Measurements from ENCODE around the gene TMEM191C. TPM values are rescaled to one million over a fixed set of nuclear protein-coding genes. Genes with fewer than 3 reads are reported as not detected.
"Not testable (repeated sequence)": the region's sequence is repeated elsewhere in the genome, so short reads cannot be mapped to it uniquely, and the experiment has no call there.

TMEM191C gene
- total and polyA plus RNA-seq, 2 of the 4 experiments (the other 2 are of a cell fraction), result 0.36 to 0.75 TPM

- TF ChIP-seq BHLHE40 (IDR thresholded peaks at IDR 0.05; ENCODE audit: low read depth, low read length) (no peak), CHD1 (IDR thresholded peaks at IDR 0.05; ENCODE audit: low read depth, low read length) (no peak)
These were observed 15.4 kb upstream of the TMEM191C start (continued) for GRCh38 chr22:21451545-21452520.

GRCh38 chr22:21452666-21453065, 14.5 kb upstream of the TMEM191C start:
- dilution Hi-C loops (cut with HindIII; ENCODE audit: low sequenced_read_pairs, unreplicated experiment); CTCF ChIA-PET: not testable (repeated sequence)
- H3K79me1 ChIP-seq (ENCODE audit: low read depth in 1 of 2, low read length in 2 of 2), result peaks cover 0 to 16% of the 10 kb centered on the region in 2 experiments; a peak in 2 of 4 replicates

GRCh38 chr22:21454998-21455333, 12.2 kb upstream of the TMEM191C start:
- Histone ChIP-seq H3K4me1 (ENCODE audit: control insufficient read depth, insufficient read depth, low read length) (peaks cover 11% of the 10 kb centered on the region), H3K9me1 (ENCODE audit: insufficient read depth, low read length) (peaks cover 22% of the 10 kb centered on the region), H4K20me1 (ENCODE audit: insufficient read depth, low read length) (peaks cover 23% of the 10 kb centered on the region)
- H2BK5ac ChIP-seq (ENCODE audit: low read depth, low read length, poor library complexity, severe bottlenecking); H3K27ac ChIP-seq (ENCODE audit: insufficient read depth, low read length); H2BK15ac ChIP-seq (ENCODE audit: low read depth, low read length); H3K4me2 ChIP-seq (ENCODE audit: low read depth, low read length); H2AFZ ChIP-seq (replicated peaks; ENCODE audit: low read length, poor library complexity); in situ Hi-C loops (cut with MboI; ENCODE audit: low sequenced_read_pairs); H3K56ac ChIP-seq (ENCODE audit: extremely low read depth, insufficient read depth, low read length); CTCF ChIA-PET; H3K27me3 ChIP-seq (ENCODE audit: control insufficient read depth, insufficient read depth, low read length); BruUV-seq (replicated peaks); H2AK9ac ChIP-seq (replicated peaks; ENCODE audit: low read depth, low read length, poor library complexity); H3K36me3 ChIP-seq (ENCODE audit: control insufficient read depth, insufficient read depth, low read length); H2BK20ac ChIP-seq (ENCODE audit: low read depth, low read length); H2BK120ac ChIP-seq (ENCODE audit: low read depth, low read length); ATAC-seq (ENCODE audit: low read depth); POLR2A ChIA-PET (ENCODE audit: unreplicated experiment); H3K14ac ChIP-seq (replicated peaks; ENCODE audit: low read depth, low read length); intact Hi-C loops (cut with micrococcal nuclease); H4K8ac ChIP-seq (ENCODE audit: low read depth in 2 of 2, low read length in 2 of 2); DNase-seq; H4K5ac ChIP-seq (ENCODE audit: low read depth, low read length); H2AK5ac ChIP-seq (ENCODE audit: low read depth, low read length); H4K91ac ChIP-seq (ENCODE audit: insufficient read depth, low read depth, low read length); H3K18ac ChIP-seq (ENCODE audit: low read depth, low read length); H3K4ac ChIP-seq (ENCODE audit: low read depth, low read length); H3K23ac ChIP-seq (ENCODE audit: low read depth, low read length); H3K9ac ChIP-seq (ENCODE audit: low read depth, low read length); H3K9me3 ChIP-seq (ENCODE audit: control insufficient read depth, insufficient read depth, low read length); H3K79me1 ChIP-seq (ENCODE audit: low read depth in 1 of 2, low read length in 2 of 2); dilution Hi-C loops (cut with HindIII; ENCODE audit: low sequenced_read_pairs, unreplicated experiment); H3K4me3 ChIP-seq (ENCODE audit: insufficient read depth, low read depth, low read length): not testable (repeated sequence)
- 98% methylated on average over 7 of the region's 9 CpGs; no CpG with 5 or more reads in 1 of the 2 experiments for WGBS, 2 experiments (ENCODE audit: extremely low coverage in 2 of 2, insufficient read length in 1 of 2)

More at GRCh38 chr22:21452666-21453065, 14.5 kb upstream of the TMEM191C start:
- H4K8ac ChIP-seq (ENCODE audit: low read depth in 2 of 2, low read length in 2 of 2); POLR2A ChIA-PET (ENCODE audit: unreplicated experiment); BruUV-seq (replicated peaks); H3K4me3 ChIP-seq (ENCODE audit: insufficient read depth, low read depth, low read length); H4K5ac ChIP-seq (ENCODE audit: low read depth, low read length); H3K4ac ChIP-seq (ENCODE audit: low read depth, low read length); H2BK120ac ChIP-seq (ENCODE audit: low read depth, low read length); H3K36me3 ChIP-seq (ENCODE audit: control insufficient read depth, insufficient read depth, low read length); H3K4me2 ChIP-seq (ENCODE audit: low read depth, low read length); H3K9ac ChIP-seq (ENCODE audit: low read depth, low read length); H3K27me3 ChIP-seq (ENCODE audit: control insufficient read depth, insufficient read depth, low read length); DNase-seq; H3K14ac ChIP-seq (replicated peaks; ENCODE audit: low read depth, low read length); H2AFZ ChIP-seq (replicated peaks; ENCODE audit: low read length, poor library complexity); H2BK15ac ChIP-seq (ENCODE audit: low read depth, low read length); H4K91ac ChIP-seq (ENCODE audit: insufficient read depth, low read depth, low read length); H2BK5ac ChIP-seq (ENCODE audit: low read depth, low read length, poor library complexity, severe bottlenecking); ATAC-seq (ENCODE audit: low read depth); H3K9me3 ChIP-seq (ENCODE audit: control insufficient read depth, insufficient read depth, low read length); H2AK5ac ChIP-seq (ENCODE audit: low read depth, low read length); in situ Hi-C loops (cut with MboI; ENCODE audit: low sequenced_read_pairs); H2AK9ac ChIP-seq (replicated peaks; ENCODE audit: low read depth, low read length, poor library complexity); H2BK20ac ChIP-seq (ENCODE audit: low read depth, low read length); H3K56ac ChIP-seq (ENCODE audit: extremely low read depth, insufficient read depth, low read length); H3K27ac ChIP-seq (ENCODE audit: insufficient read depth, low read length); H3K23ac ChIP-seq (ENCODE audit: low read depth, low read length); intact Hi-C loops (cut with micrococcal nuclease); H3K18ac ChIP-seq (ENCODE audit: low read depth, low read length): not testable (repeated sequence)
- no CpG with 5 or more reads among the region's 4 CpGs for WGBS, 2 experiments (ENCODE audit: extremely low coverage in 2 of 2, insufficient read length in 1 of 2)
- H3K4me1 ChIP-seq (ENCODE audit: control insufficient read depth, insufficient read depth, low read length), result peaks cover 11% of the 10 kb centered on the region
- peaks cover 22% of the 10 kb centered on the region for H3K9me1 ChIP-seq (ENCODE audit: insufficient read depth, low read length)
- H4K20me1 ChIP-seq (ENCODE audit: insufficient read depth, low read length), result peaks cover 32% of the 10 kb centered on the region
